ENCODE results near the gene NAPSA. TPM values are rescaled to one million over a fixed set of nuclear protein-coding genes. Genes with fewer than 3 reads are reported as not detected.

Gene NAPSA
- total and polyA plus RNA-seq, 9 of the 15 experiments (the other 6 are each of a cell fraction or from before 2014, with no cell fraction given): 0.25 to 1.9 (median 0.69) TPM

- peak; percentile 40; the same call in 1 of the 2 replicates for TF ChIP-seq HMG20A (CRISPR knock-in tag; conservative IDR thresholded peaks at IDR 0.05)
- no peak for TF ChIP-seq RCOR1 (IDR thresholded peaks at IDR 0.05; ENCODE audit: borderline replicate concordance in 1 of 2, low read depth in 2 of 2, low read length in 2 of 2)
- TF ChIP-seq L3MBTL2 (IDR thresholded peaks at IDR 0.05): peak; percentile 82
- no peak for TF ChIP-seq MEF2A (IDR thresholded peaks at IDR 0.05; ENCODE audit: control insufficient read depth, low read depth, low read length)
- TF ChIP-seq FOXP1 (CRISPR knock-in tag; IDR thresholded peaks at IDR 0.05): no peak
- TF ChIP-seq ZNF644 (tag; IDR thresholded peaks at IDR 0.05; ENCODE audit: low read depth): no peak
- no peak for TF ChIP-seq AFF1 (IDR thresholded peaks at IDR 0.05; ENCODE audit: low read depth in 1 of 2, partially characterized antibody in 2 of 2)
- TF ChIP-seq TRIM25 (IDR thresholded peaks at IDR 0.05; ENCODE audit: borderline replicate concordance): no peak
- no peak for TF ChIP-seq EHMT2 (IDR thresholded peaks at IDR 0.05)
- TF ChIP-seq ZNF140 (CRISPR knock-in tag; IDR thresholded peaks at IDR 0.05): no peak
- TF ChIP-seq ARID3B (CRISPR knock-in tag; IDR thresholded peaks at IDR 0.05; ENCODE audit: borderline replicate concordance): no peak
- TF ChIP-seq SP2 (IDR thresholded peaks at IDR 0.05; ENCODE audit: extremely low read depth, low read depth, low read length, poor library complexity, severe bottlenecking): no peak
- TF ChIP-seq ATF1 (CRISPR knock-in tag; IDR thresholded peaks at IDR 0.05): no peak
- TF ChIP-seq ATF1 (tag; IDR thresholded peaks at IDR 0.05): peak; percentile 73
- no peak for TF ChIP-seq KLF16 (IDR thresholded peaks at IDR 0.05)
- TF ChIP-seq NFE2L1 (tag; IDR thresholded peaks at IDR 0.05; ENCODE audit: borderline replicate concordance, low read depth): no peak
- peak; percentile 82 for TF ChIP-seq PCBP1 (IDR thresholded peaks at IDR 0.05; ENCODE audit: low read depth, low read length, poor library complexity, severe bottlenecking)
- no peak for TF ChIP-seq ZZZ3 (IDR thresholded peaks at IDR 0.05)
- TF ChIP-seq NFIX (CRISPR knock-in tag; IDR thresholded peaks at IDR 0.05; ENCODE audit: low read depth): no peak
- no peak for TF ChIP-seq CHD1 (IDR thresholded peaks at IDR 0.05; ENCODE audit: low read length)
These were observed 18.6 kb upstream of the NAPSA start, which contains the start of gene POLD1 (continued) for GRCh38 chr19:50383852-50384684.

Measured in K562 (cell line).